GM21737 (cell line): ENCODE data around the gene SMIM35.
"Not testable (repeated sequence)": the region's sequence is repeated elsewhere in the genome, so short reads cannot be mapped to it uniquely, and the experiment has no call there.

Source experiments
- ATAC-seq: cut with Tn5 transposase; IDR thresholded peaks from one replicate; pipeline ENCODE4 v1.9.1; 2021; ENCODE audit warnings: mild to moderate bottlenecking, moderate library complexity; ENCODE audit not compliant: unreplicated experiment

SMIM35 gene

DNA sequence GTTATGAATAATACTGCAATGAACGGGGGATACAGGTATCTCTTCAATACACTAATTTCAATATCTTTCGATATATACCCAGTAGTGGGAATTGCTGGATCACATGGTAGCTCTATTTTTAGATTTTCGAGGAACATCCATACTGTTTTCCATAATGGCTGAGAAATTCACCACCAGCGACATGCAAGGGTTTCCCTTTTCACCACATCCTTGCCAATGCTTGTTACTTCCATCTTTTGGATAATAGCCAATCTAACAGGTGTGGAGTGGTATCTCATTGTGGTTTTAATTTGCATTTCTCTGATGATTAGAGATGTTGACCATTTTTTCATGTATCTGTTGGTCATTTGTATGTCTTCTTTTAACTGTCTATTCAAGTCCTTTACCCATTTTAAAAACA is 94.6 kb downstream of the SMIM35 start:
- ATAC-seq = no peak

DNA sequence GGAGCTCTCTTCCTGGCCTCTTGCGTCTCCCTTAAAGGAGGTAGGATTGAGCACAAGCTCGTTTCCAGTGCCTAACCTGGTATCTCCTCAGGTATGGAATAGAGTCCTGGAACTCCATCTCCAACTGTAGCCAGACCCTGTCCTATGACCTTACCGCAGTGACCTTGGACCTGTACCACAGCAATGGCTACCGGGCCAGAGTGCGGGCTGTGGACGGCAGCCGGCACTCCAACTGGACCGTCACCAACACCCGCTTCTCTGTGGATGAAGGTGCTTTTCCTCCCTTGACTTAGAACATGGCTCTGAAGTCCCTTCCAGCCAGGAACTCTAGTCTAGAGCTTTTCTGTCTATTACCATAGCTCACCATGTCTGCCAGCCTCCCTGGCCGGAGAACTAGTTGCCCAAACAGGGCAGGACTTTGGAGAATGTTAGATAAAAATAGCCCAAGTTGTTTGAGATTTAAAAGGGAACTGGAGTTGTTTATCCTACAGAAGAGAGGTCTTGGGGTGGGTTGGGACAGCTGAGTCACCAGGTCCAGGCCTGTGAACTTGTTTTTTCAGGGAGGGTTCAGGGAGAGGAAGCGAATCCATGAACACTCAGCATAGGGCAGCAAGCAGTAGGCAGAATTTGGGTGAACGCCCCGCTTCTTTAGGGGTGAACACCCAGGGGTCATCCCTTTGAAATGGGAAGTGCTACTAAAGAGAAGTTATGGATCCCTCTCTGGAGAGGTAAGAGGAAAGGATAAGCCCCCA is 97.2 kb downstream of the SMIM35 start:
- ATAC-seq = no peak

DNA sequence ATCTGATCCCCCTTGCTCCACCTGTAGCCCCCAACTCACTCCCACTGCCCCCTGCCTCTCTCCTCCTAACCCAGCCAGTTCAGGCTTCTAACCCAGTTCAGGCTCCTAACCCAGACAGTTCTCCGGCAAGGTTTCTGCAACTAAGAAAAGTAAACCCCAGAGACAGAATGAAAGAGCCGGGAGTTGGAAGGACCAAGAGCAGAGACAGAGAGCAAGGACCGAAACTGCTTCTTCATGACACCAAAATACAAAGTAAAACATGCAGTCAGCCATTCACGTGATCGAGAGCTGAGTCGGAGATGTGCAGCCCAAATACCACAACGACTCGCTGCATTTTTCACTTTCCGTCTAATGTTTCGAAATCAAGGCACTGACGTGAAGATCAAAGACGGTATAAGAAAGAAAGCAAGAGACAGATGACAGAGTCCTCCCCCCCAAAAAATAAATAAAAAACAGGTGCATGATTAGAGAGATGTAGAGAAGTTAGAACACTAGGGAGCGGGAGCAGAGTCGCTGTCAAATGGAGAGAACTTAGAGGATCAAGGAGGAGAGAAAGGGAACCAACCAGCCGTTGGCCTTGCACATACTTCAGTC is 99.7 kb downstream of the SMIM35 start:
- peak; percentile 42 for ATAC-seq

DNA sequence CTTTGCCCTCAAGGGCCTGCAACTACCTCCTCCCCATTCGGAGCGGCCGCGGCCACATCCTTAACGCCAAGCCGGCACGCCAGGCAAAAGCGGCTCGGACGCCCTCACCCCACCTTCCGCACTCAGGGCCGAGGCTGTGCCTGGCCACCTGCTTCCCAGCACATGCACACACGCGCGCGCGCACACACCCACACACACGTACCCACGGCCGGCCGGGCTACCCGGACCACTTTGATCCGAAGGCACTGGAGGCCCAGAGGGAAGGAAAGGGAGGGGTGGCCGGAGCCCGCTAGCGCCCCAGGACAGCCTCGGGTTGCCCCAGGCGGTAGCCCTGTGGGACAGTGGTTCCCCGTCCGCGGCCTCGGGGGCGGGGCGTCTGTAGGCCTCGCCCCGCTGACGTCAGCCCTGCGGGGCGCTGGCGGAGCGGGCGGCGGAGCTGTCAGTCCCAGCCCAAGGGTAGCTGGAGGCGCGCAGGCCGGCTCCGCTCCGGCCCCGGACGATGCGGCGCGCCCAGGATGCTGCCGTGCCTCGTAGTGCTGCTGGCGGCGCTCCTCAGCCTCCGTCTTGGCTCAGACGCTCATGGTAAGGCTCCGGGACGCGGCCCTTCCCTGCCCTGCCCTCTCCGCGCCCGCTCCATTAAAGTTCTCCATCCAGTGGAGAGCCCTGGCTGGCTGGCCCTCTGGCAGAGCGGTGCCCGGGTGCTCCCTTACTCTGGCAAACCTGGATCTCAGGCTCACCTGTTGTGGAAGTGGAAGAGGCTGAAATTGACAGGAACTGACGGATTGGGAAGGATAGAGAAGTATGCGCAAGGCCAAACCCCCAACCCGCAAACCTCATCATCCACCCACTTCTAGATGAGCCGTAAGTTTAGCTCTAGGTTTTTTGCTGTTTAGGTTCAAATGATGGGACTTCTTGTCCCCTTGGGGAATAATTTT is 100.5 kb downstream of the SMIM35 start, which contains the start of gene IL10RA:
TSS of gene IL10RA (plus strand) at position 442 of the 935 bp plus-strand sequence. CDS start at position 516, 74 bp downstream.
- peak; percentile 85 for ATAC-seq

DNA sequence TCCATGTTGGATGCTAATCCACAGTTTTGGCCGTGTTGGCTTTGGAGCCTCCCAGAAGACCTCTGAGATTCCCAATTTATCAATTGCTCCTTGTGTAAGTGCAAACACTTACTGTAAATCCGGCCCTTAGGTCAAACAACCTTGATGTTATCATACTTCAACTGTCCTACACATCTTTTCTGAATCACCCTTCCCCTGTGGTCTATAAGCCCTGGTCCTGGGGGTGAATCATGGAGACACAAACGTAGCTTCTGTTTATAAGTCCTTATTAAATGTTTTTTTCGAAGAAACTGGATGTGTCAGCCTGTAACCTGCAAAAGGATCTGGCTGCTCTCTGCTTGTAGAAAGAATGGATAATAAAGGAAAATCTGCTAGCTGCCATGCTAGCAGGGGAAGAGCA is 102.3 kb downstream of the SMIM35 start:
- no peak for ATAC-seq

DNA sequence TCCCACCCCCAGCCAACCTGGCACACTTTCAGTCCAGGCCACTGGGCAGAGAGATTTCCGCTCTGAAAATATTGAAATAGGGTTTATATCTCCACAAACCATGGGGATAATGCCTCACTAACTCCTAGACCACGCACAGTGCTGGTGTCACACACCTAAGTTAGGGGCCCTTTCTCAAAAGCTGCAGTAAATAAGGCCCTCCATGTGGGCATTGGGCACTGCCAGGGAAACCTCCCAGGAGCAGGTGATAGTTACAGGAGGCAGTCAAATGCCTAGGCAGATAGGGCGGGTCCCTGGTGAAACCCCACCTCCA is 103.6 kb downstream of the SMIM35 start:
- ATAC-seq = no peak

DNA sequence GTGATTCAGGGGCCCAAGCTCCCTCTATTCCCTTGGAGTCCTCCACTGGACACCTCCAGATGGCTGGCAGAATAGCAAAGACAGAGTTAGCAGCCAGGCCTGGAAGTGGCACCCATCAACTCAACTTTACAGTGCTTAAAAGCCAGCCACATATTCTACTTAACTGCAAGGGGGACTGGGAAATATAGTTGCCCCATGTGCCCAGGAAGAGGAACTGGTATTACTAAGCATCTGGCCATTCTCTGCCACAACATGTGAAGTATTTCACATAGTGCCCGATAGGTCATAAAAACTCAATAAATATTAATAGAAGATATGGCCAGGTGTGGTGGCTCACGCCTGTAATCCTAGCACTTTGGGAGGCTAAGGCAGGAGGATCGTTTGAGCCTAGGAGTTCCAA is 106.0 kb downstream of the SMIM35 start:
- no peak for ATAC-seq

DNA sequence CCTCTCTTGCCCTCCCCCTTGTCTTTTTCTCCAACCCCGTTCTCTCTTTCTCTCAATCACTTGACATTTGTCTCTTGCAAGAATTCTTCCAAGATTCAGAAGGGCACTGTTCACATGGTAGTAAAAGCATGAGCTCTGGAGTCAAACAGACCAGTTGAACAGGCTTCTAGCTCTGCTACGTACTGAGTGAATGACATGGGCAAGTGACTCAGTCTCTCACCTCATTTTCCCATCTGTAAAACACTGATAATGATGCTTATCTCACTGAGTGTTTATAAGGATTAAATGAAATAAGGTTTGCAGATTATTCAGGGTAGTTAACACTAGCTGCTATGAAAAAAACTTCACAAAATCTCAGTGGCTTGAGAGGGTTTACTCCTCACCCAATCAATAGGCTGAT is 106.5 kb downstream of the SMIM35 start:
- no peak for ATAC-seq

DNA sequence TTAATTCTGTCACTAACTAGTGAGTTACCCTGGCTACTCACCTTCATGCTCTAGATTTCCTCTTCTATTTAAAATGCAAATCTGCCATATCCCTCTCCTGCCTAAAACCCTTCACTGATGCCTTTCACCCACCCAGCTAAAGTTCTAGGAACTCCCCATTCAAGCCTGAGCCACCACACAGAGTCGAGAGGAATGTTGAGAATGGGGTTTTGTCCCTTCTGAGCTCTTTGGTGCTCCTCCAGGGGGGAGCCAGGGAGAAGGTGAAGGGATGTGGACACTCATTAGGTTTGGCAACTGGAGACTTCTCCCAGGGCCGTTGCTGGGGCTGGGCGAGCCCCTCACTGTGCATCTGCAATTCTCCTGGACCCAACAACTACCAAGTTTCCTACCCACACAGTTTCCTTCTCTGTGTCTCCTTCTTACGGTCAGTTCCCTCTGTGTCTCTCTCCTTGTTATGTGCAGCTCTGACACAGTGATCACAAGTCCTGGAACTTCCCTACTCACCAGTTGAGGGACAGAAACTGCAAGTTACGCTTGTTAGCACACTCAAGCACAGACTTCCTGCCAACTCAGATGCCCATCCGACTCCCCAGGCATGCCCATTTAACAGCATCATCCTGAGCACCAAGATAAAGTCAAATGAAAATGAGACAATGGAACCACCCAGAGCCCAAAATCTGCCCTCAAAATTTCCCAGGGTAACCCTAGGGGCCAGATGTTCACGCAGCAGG is 107.1 kb downstream of the SMIM35 start:
- no peak for ATAC-seq

DNA sequence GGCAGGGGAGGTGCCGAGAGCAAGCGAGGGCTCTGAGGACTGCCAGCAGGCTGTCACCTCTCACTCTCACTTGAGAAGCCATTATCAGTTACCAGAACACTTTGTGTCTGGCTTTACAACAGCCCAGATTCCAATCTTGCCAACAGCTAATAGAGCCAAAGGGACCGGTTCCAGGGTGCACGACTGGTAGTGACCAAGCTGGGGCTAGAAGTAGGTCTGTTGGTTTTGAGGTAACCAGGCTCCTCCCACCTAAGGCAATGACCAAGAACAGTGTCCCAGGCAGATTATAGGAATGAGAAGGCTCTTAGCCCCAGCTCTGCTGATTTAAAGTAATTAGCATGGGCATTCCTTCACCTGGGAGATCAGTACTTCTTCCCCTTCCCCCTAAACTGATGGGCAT is 107.8 kb downstream of the SMIM35 start:
- ATAC-seq = no peak

DNA sequence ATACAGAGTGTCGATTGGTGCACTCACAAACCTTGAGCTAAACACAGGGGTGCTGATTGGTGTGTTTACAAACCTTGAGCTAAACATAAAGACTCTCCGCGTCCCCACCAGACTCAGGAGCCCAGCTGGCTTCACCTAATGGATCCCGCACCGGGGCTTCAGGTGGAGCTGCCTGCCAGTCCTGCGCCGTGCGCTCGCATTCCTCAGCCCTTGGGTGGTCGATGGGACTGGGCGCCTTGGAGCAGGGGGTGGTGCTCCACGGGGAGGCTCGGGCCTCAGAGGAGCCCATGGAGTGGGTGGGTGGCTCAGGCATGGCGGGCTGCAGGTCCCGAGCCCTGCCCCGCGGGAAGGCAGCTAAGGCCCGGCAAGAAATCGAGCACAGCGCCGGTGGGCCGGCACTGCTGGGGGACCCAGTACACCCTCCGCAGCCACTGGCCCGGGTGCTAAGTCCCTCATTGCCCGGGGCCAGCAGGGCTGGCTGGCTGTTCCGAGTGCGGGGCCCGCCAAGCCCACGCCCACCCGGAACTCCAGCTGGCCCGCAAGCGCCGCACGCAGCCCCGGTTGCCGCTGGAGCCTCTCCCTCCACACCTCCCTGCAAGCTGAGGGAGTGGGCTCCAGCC is 108.4 kb downstream of the SMIM35 start:
- not testable (repeated sequence) for ATAC-seq

DNA sequence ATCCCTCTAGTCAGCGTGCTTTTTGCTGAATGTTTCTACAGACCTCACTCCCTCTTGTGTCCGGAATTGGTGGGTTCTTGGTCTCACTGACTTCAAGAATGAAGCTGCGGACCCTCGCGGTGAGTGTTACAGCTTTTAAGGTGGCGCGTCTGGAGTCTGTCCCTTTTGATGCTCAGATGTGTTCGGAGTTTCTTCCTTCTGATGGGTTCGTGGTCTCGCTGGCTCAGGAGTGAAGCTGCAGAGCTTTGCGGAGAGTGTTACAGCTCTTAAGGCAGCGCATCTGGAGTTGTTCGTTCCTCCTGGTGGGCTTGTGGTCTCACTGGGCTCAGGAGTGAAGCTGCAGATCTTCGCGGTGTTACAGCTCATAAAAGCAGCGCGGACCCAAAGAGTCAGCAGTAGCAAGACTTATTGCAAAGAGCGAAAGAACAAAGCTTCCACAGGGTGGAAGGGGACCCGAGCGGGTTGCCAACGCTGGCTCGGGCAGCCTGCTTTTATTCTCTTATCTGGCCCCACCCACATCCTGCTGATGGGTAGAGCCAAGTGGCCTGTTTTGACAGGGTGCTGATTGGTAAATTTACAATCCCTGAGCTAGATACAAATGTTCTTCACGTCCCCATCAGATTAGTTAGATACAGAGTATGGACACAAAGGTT is 109.0 kb downstream of the SMIM35 start:
- not testable (repeated sequence) for ATAC-seq

DNA sequence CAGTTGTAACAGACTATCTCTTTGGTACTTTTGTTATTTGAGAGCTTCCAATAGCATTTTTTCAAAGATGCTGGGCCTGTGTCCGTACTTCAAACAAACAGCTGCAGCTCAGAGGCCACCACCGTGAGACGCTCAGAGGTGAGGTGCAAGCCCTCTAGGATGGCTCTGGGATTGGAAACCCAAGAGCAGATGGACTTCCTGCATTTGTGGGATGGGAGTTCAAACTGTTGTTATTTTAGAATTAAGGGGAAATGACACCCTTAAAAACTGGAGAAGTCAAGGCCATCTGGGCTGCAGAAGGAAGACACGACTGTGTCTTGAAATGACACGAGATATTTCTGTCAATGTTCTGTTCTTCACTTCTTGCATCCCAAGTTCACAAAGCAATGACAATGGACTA is 109.7 kb downstream of the SMIM35 start:
- no peak for ATAC-seq

DNA sequence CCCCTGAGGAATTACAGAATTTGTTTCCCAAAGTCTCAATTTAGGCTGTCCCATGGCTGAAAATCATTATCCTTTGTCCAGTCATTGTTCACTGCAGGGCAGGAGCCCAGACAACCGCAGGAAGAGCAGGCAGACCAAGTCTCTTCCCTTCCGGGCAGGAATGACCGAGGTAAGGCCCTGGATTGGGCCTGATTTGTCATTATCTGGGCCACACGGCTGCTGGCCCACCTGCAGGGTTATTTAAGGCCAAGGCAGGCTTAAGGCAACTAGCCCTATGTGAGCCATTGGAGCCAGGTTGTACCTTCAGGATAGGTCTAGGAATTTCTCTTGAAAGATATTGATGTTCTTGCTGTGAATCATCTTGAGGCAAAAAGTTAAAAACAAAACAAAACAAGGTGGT is 110.3 kb downstream of the SMIM35 start:
- no peak for ATAC-seq

DNA sequence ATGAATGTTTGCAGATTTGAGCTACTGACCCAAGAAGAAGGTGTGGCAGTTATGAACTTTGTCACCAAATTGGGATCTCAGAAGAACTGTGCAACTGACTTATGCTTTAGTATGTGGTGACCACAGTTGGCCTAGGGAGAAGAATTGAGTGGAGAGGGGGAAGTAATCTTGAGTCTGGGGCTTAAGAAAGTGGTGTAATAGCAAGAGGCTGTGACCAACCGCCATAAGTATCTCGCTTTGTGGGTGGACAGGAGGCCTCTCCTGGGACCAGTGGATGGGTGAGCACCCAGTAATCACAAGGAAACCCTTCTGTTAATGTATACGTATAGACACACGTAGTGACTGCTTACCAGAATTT is 113.3 kb downstream of the SMIM35 start:
- no peak for ATAC-seq

DNA sequence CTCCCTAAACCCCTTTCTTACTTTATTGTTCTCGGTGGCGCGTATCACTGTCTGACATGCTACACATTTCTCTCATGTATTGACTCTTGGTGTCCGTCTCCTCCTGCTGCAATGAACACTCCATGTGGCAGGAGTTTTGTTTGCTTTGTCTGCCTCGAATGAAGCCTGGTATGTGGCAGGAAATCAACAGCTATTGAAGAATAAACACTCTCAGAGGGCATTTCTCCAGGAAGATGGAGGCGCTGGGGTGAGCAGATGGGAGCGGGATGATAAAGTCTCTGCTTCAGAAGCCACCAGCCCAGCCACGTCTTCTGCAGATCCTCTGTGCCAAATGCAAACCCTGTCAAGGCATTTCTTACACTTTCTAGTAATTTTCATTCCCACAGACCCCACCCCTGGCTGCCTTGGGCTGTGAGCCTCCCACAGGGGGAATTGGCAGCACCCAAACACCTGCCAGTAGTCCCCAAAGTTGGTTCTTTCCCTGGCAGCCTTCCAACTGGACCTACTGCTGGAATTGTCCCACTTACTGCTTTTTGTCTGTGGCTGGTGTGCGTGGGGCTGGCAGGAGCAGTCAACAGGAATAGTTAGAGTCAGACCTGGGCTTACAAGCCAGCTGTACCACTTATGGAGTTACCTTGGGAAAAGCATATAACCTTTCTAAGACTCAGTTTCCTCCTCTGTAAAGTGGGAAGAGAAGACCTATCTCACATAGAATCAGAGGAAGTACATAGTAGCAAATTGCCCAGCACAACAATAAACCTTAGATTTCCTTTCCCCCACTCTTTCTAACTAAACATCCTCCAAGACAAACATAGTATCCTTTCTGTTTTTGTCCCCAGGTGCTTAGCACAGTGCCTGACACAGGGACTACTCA is 113.9 kb downstream of the SMIM35 start:
- ATAC-seq = no peak

DNA sequence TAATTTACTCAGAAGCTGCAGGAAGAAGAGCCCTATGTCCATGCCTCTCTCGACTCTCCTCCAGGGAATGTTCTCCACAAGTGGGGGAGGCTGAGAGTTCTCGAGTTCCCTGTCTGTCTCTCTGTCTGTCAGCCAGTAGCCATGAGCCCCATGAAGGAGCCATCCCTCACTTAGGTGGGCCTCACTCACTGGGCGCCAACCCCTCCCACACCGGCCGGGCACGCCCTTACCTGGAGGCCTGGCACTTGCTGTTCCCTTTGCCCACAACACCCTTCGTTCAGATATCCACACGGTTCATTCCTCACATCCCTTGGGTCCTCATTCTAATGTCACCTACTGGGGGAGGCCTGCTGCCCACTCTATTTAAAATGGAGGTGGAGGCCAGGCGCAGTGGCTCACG is 114.7 kb downstream of the SMIM35 start:
- ATAC-seq = no peak

DNA sequence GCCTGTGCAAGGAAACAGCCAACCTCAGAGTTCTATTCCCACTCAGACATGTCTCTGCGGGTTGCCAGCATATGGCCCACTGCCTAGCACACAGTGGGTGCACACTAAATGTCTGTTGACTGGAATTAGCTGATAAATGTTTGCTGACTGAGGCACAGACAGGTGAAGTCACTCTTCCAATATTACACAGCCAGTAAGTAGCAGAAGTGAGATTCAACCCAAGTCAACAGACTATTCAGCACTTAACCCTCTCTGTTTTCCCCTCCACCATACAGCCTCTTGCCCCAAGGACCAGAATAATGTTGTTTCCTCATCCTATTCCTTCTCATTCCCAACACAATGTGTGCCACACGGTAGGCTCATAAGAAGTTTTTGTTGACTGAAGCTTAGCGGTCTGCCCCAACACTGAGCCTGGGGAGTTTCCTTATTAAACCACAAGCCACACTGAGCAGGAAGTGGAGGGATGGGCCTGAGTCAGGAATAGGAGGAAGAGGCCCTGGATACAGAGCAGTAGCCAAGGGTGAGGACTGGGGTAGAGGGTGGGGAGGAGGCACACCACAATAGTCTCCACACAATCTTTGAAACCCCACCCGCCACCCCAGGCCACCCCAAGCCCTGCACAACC is 116.3 kb downstream of the SMIM35 start:
- ATAC-seq = no peak
